ENCODE measurements around the gene ECE1.

GRCh38 chr1:21238141-21238800, 52.0 kb downstream of the ECE1 start:
- TF ChIP-seq JUND (IDR thresholded peaks at IDR 0.05; ENCODE audit: low read depth, low read length), result no peak
- no peak for TF ChIP-seq CBX5 (IDR thresholded peaks at IDR 0.05; ENCODE audit: low read depth)
- TF ChIP-seq EP300 (IDR thresholded peaks at IDR 0.05; ENCODE audit: borderline replicate concordance in 1 of 2, control insufficient read depth in 1 of 2, low read depth in 2 of 2, low read length in 2 of 2), result no peak
- TF ChIP-seq CHD2 (IDR thresholded peaks at IDR 0.05; ENCODE audit: borderline replicate concordance, low read depth, low read length), result no peak
- TF ChIP-seq PAX5 (IDR thresholded peaks at IDR 0.05; ENCODE audit: borderline replicate concordance, low read depth, low read length), result no peak
- no peak for TF ChIP-seq CTCF (IDR thresholded peaks at IDR 0.05 in 2 of 3, conservative IDR thresholded peaks at IDR 0.05 in 1 of 3; ENCODE audit: control insufficient read depth in 2 of 3, extremely low read depth in 1 of 3, insufficient read depth in 1 of 3, low read depth in 3 of 3, low read length in 3 of 3)
- TF ChIP-seq ZBTB11 (CRISPR knock-in tag; IDR thresholded peaks at IDR 0.05), result no peak
- no peak for TF ChIP-seq POLR2A (IDR thresholded peaks at IDR 0.05; ENCODE audit: low read depth, low read length)
- no peak for TF ChIP-seq RFX5 (IDR thresholded peaks at IDR 0.05; ENCODE audit: low read depth, low read length)
- no peak for TF ChIP-seq ZNF622 (IDR thresholded peaks at IDR 0.05)

All from GM12878 (cell line).